Tibial artery (tissue), 4 donors: ENCODE results near the gene CCDC82.

Source experiments
- DNase-seq, 2 donors: peaks; one replicate each; pipeline ENCODE4 v3.0.0-alpha.2; 2019
- H3K27ac ChIP-seq, 2 donors: fragments of 200-600 bp; sonication (generic) in 1 of 2; 1 replicate in 1 of 2; 2 replicates in 1 of 2; pipeline ENCODE4 v1.5.1; 2018 to 2019; ENCODE audit warnings: mild to moderate bottlenecking in 1 of 2
- H3K27me3 ChIP-seq, 2 donors: fragments of 200-600 bp; sonication (generic) in 1 of 2; one replicate each; pipeline versions ENCODE4 v1.5.1 to v1.6.0; 2016 to 2019
- H3K36me3 ChIP-seq, 3 donors: fragments of 200-600 bp; sonication (generic) in 2 of 3; one replicate each; pipeline ENCODE4 v1.5.1; 2016 to 2019; ENCODE audit warnings: mild to moderate bottlenecking in 2 of 3
- H3K4me1 ChIP-seq, 4 donors: fragments of 200-600 bp; sonication (generic) in 2 of 4; 1 replicate in 3 of 4; 2 replicates in 1 of 4; pipeline ENCODE4 v1.5.1; 2016 to 2019
- H3K4me3 ChIP-seq, 2 donors: fragments of 200-600 bp; sonication (generic) in 1 of 2; 1 replicate in 1 of 2; 2 replicates in 1 of 2; pipeline ENCODE4 v1.5.1; 2018 to 2019; ENCODE audit warnings: mild to moderate bottlenecking in 2 of 2
- H3K9me3 ChIP-seq, 3 donors: fragments of 200-600 bp; sonication (generic) in 1 of 3; one replicate each; pipeline ENCODE4 v1.5.1; 2016 to 2019
- CTCF ChIP-seq, 2 experiments: fragments of 200-600 bp in 1 of 2; fragments of 450-650 bp in 1 of 2; IDR thresholded peaks; one replicate each; pipeline ENCODE4 v1.5.1; 2017 to 2019; ENCODE audit warnings: antibody characterized with exemption in 2 of 2, mild to moderate bottlenecking in 1 of 2, moderate library complexity in 1 of 2
- intact Hi-C: fragments of 100-400 bp; cut with DNase I; formaldehyde crosslinking; loops from one replicate; pipeline ENCODE4 v1.15.0; 2023; ENCODE audit warnings: low total_unique reads

The CCDC82 gene

GRCh38 chr11:96306600-96306932, 83.1 kb downstream of the CCDC82 start:
- Histone ChIP-seq H3K27me3 (no peaks in the 10 kb centered on the region), H3K9me3 (no peaks in the 10 kb centered on the region), H3K4me1 (peaks cover 0 to 86% (median 49%) of the 10 kb centered on the region in 4 donors), H3K27ac (peak overlapping the region; percentile 71 to 72), H3K4me3 (peak overlapping the region; percentile 21 to 42), H3K36me3 (no peaks in the 10 kb centered on the region)
- TF ChIP-seq CTCF (IDR thresholded peaks at IDR 0.05): no peak
- DNase-seq: no peak
- intact Hi-C loops: loop anchor here (5.0 kb wide), 1 partner anchor 36 kb away; the partner anchor contains the start of gene MAML2

GRCh38 chr11:96306071-96306470, 83.6 kb downstream of the CCDC82 start:
- Histone ChIP-seq H3K27me3 (no peaks in the 10 kb centered on the region), H3K27ac (peak overlapping the region; percentile 71 to 72), H3K36me3 (no peaks in the 10 kb centered on the region), H3K4me1 (peaks cover 0 to 81% (median 46%) of the 10 kb centered on the region in 4 donors), H3K9me3 (no peaks in the 10 kb centered on the region), H3K4me3 (no peak overlapping the region)
- DNase-seq: no peak
- TF ChIP-seq CTCF (IDR thresholded peaks at IDR 0.05): no peak
- intact Hi-C loops: loop anchor here (5.0 kb wide), 1 partner anchor 36 kb away; the partner anchor contains the start of gene MAML2

DNA sequence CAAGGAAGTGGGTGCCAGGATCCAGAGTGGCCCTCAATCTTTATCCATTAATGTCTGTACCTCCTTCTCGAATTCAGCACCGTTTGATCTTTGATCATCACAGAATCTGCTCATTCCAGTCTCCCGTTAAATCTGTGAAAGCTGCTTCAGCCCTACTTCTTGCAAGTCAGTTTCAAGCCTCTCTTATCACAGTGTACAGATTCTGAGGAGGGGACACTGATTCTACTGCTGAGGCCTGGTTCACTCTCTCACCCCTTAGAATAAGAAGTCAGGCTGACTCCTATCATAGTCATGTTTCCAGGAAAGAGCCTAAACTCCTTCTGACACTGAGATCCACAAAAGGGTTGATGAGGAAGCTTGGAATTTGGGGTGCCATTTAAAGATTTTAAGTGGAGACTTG, 85.7 kb downstream of the CCDC82 start:
- peak overlapping the region; percentile 41 to 66 for H3K27ac ChIP-seq

DNA sequence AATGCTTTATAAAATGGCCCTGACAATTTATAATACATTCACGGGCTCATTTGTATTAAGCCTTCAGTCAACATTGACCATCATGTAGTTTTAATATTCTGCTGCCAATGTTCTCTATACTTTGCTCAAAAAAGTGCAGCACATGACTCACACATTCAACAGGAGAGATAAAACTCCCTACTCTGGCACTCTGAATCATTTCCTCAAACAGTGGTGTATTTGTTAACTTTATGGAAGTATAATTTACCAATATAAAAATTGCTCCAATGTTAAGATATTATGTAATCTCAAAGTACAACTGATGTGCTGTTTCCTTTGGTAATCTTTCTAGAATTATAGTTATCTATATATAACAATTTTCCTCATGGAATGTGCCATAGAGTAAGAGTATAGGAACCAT, 86.6 kb downstream of the CCDC82 start:
- no peaks in the 10 kb centered on the region for H3K36me3 ChIP-seq
- no peak for TF ChIP-seq CTCF (IDR thresholded peaks at IDR 0.05)
- no peak for DNase-seq
- intact Hi-C loops: no loop called here
- H3K9me3 ChIP-seq: no peaks in the 10 kb centered on the region
- H3K27me3 ChIP-seq: no peaks in the 10 kb centered on the region
- H3K4me3 ChIP-seq: no peak overlapping the region
- peak overlapping the region; percentile 41 to 66 for H3K27ac ChIP-seq
- peaks cover 0 to 70% (median 54%) of the 10 kb centered on the region in 4 donors for H3K4me1 ChIP-seq

More for the DNA sequence above, 85.7 kb downstream of the CCDC82 start:
- no peaks in the 10 kb centered on the region for H3K27me3 ChIP-seq
- no peaks in the 10 kb centered on the region for H3K9me3 ChIP-seq
- no peak overlapping the region for H3K4me3 ChIP-seq
- H3K36me3 ChIP-seq: no peaks in the 10 kb centered on the region
- intact Hi-C loops: no loop called here
- DNase-seq: no peak
- peaks cover 0 to 80% (median 56%) of the 10 kb centered on the region in 4 donors for H3K4me1 ChIP-seq
- no peak for TF ChIP-seq CTCF (IDR thresholded peaks at IDR 0.05)
